GM21737 (cell line): ENCODE measurements around the gene CTNNA3.

Experiments used
- ATAC-seq: cut with Tn5 transposase; IDR thresholded peaks from one replicate; pipeline ENCODE4 v1.9.1; 2021; ENCODE audit warnings: mild to moderate bottlenecking, moderate library complexity; ENCODE audit not compliant: unreplicated experiment

CTNNA3 gene

GRCh38 chr10:66783316-66783715 lies 912.7 kb downstream of the CTNNA3 start:
- ATAC-seq: no peak

- no peak for ATAC-seq
Observed at GRCh38 chr10:66782776-66783175, 913.2 kb downstream of the CTNNA3 start.

GRCh38 chr10:66782144-66782543 lies 913.9 kb downstream of the CTNNA3 start:
- no peak for ATAC-seq

- ATAC-seq: no peak
Observed at GRCh38 chr10:66780796-66781195, 915.2 kb downstream of the CTNNA3 start.

GRCh38 chr10:66778351-66778750 lies 917.6 kb downstream of the CTNNA3 start:
- ATAC-seq: no peak

GRCh38 chr10:66777665-66778064 lies 918.3 kb downstream of the CTNNA3 start:
- no peak for ATAC-seq

GRCh38 chr10:66773472-66773817 lies 922.5 kb downstream of the CTNNA3 start:
- ATAC-seq: no peak

GRCh38 chr10:66772548-66773471 lies 923.2 kb downstream of the CTNNA3 start:
- ATAC-seq: no peak

- ATAC-seq: no peak
Observed at GRCh38 chr10:66767707-66768106, 928.3 kb downstream of the CTNNA3 start.

- ATAC-seq: no peak
Observed at GRCh38 chr10:66762218-66762729, 933.7 kb downstream of the CTNNA3 start.

GRCh38 chr10:66760941-66761340 lies 935.1 kb downstream of the CTNNA3 start:
- no peak for ATAC-seq

GRCh38 chr10:66755474-66755873 lies 940.5 kb downstream of the CTNNA3 start:
- no peak for ATAC-seq

- no peak for ATAC-seq
Observed at GRCh38 chr10:66752714-66753113, 943.3 kb downstream of the CTNNA3 start.

GRCh38 chr10:66748217-66748616 lies 947.8 kb downstream of the CTNNA3 start:
- no peak for ATAC-seq

- no peak for ATAC-seq
Observed at GRCh38 chr10:66747451-66747850, 948.5 kb downstream of the CTNNA3 start.

GRCh38 chr10:66746711-66747110 lies 949.3 kb downstream of the CTNNA3 start:
- ATAC-seq: no peak

- ATAC-seq: no peak
Observed at GRCh38 chr10:66746246-66746645, 949.7 kb downstream of the CTNNA3 start.

- ATAC-seq: no peak
Observed at GRCh38 chr10:66744915-66745314, 951.1 kb downstream of the CTNNA3 start.

- no peak for ATAC-seq
Observed at GRCh38 chr10:66737241-66737640, 958.8 kb downstream of the CTNNA3 start.

- no peak for ATAC-seq
Observed at GRCh38 chr10:66723608-66724400, 972.2 kb downstream of the CTNNA3 start.

- no peak for ATAC-seq
Observed at GRCh38 chr10:66719483-66719882, 976.5 kb downstream of the CTNNA3 start.
